Measurements from ENCODE around the gene PDE6B. TPM values are rescaled to one million over a fixed set of nuclear protein-coding genes. Genes with fewer than 3 reads are reported as not detected.

PDE6B gene
- polyA plus RNA-seq, 1 donor (not counting 4 experiments of a cell fraction or from before 2014, with no cell fraction given) = not detected

DNA sequence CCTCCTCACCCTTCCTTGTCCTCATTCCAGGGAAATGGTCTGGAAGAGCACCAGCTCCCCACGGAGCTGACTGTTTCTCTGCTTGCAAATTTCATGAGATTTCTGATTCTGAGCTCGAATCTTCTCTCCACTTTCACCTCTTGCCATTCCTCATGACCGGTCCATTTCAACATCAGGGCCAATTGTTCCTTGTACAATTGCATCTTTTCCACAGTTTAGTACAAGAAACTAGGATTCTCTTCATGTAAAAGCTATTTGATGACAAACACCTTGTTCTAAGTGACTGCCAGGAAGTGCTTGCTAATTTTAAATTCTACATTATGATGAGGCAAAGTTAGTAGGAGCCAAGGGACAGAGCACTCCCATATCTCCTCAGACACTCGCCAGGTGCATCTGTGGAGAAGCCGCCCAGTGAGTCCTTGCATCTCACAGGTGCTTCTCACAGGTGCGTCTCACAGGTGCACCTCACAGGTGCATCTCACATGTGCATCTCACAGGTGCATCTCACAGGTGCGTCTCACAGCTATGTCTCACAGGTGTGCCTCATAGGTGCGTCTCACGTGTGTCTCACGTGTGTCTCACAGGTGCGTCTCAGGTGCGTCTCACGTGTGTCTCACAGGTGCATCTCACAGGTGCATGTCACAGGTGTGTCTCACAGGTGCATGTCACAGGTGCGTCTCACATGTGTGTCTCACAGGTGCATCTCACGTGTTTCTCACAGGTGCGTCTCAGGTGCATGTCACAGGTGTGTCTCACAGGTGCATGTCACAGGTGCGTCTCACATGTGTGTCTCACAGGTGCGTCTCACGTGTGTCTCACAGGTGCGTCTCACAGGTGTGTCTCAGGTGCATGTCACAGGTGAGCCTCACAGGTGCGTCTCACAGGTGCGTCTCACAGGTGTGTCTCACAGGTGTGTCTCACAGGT is 3.0 kb upstream of the PDE6B start:
- no peak for TF ChIP-seq EZH2 (IDR thresholded peaks at IDR 0.05; ENCODE audit: low read length)
- TF ChIP-seq, protein P1, sequence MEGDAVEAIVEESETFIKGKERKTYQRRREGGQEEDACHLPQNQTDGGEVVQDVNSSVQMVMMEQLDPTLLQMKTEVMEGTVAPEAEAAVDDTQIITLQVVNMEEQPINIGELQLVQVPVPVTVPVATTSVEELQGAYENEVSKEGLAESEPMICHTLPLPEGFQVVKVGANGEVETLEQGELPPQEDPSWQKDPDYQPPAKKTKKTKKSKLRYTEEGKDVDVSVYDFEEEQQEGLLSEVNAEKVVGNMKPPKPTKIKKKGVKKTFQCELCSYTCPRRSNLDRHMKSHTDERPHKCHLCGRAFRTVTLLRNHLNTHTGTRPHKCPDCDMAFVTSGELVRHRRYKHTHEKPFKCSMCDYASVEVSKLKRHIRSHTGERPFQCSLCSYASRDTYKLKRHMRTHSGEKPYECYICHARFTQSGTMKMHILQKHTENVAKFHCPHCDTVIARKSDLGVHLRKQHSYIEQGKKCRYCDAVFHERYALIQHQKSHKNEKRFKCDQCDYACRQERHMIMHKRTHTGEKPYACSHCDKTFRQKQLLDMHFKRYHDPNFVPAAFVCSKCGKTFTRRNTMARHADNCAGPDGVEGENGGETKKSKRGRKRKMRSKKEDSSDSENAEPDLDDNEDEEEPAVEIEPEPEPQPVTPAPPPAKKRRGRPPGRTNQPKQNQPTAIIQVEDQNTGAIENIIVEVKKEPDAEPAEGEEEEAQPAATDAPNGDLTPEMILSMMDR (optimal IDR thresholded peaks at IDR 0.05 in 1 of 3, IDR thresholded peaks at IDR 0.05 in 1 of 3, conservative IDR thresholded peaks at IDR 0.05 in 1 of 3; ENCODE audit: extremely low read depth in 1 of 3, insufficient read depth in 2 of 3, low read length in 3 of 3) = no peak
- H3K27me3 ChIP-seq (ENCODE audit: control insufficient read depth, extremely low read depth, insufficient read depth, low read length) = peaks cover 3% of the 10 kb centered on the region
- DNase-seq (ENCODE audit: low read depth, low spot score) = no peak
- H3K4me2 ChIP-seq (ENCODE audit: control insufficient read depth, extremely low read depth, insufficient read depth, low read depth, low read length) = no peak overlapping the region
- H3K4me1 ChIP-seq (ENCODE audit: control insufficient read depth, extremely low read depth, insufficient read depth, low read length) = peaks cover 5% of the 10 kb centered on the region
- H2AFZ ChIP-seq (ENCODE audit: control insufficient read depth, low read length) = no peak overlapping the region
- no peaks in the 10 kb centered on the region for H4K20me1 ChIP-seq (ENCODE audit: control insufficient read depth, extremely low read depth, insufficient read depth, low read length)
- H3K4me3 ChIP-seq (ENCODE audit: control insufficient read depth in 2 of 3, extremely low read depth in 1 of 3, insufficient read depth in 2 of 3, low read depth in 1 of 3, low read length in 3 of 3) = no peak overlapping the region
- H3K9me3 ChIP-seq (ENCODE audit: control insufficient read depth, low read depth, low read length) = peaks cover 3% of the 10 kb centered on the region
- FAIRE-seq = peak; percentile 26
- H3K9ac ChIP-seq (ENCODE audit: control insufficient read depth, extremely low read depth, insufficient read depth, low read length) = no peak overlapping the region
- H3K9me1 ChIP-seq (ENCODE audit: control insufficient read depth, extremely low read depth, insufficient read depth, low read length) = no peaks in the 10 kb centered on the region
- dilution Hi-C loops (cut with MboI; ENCODE audit: extremely low pct_ligation_motif_present, low sequenced_read_pairs) = no loop called here
- no peak overlapping the region for H3K27ac ChIP-seq (ENCODE audit: control insufficient read depth, insufficient read depth, low read length)
- no peaks in the 10 kb centered on the region for H3K79me2 ChIP-seq (ENCODE audit: control insufficient read depth, insufficient read depth, low read length)
- no peaks in the 10 kb centered on the region for H3K36me3 ChIP-seq (ENCODE audit: control insufficient read depth in 2 of 2, extremely low read depth in 1 of 2, insufficient read depth in 2 of 2, low read length in 2 of 2)

DNA sequence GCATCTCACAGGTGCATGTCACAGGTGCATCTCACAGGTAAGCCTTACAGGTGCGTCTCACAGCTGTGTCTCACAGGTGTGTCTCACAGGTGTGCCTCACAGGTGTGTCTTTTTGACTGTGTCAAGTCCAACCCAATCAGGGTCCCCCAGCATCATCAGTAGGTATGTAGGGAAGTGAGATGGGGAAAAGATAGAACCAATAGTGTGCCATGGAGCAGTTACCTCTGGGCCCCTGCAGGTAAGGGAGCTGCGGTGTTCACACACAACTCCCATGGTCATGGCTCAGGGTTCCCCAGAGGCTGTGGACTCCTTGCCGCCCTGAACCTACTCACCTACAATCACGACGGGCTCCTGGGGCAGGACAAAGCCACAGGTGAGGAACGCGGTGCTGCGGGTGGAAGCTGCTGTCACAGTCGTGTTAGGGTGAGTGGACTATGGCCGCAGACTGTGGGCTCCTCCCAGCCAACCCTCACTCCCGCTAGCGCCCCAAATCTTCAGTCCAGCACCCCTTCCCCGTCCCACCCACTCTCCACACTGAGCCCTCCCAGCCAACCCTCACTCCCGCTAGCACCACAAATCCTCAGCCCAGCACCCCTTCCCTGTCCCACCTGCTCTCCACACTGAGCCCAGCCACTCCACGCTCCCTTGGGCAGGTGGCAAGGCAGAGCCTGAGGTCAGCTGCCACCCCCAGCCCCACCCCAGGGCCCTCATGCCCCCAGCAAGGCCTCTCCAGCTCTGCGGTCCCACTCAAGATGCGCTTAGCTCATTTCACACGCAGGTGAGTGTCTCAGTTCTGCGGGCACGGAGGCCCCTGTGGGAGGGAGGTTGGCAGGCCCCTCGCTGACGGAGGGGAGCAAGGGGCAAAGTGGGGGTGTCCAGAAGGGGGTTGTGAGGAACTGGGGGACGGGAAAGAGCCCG is 2.1 kb upstream of the PDE6B start:
- no peak overlapping the region for H3K4me3 ChIP-seq (ENCODE audit: control insufficient read depth in 2 of 3, extremely low read depth in 1 of 3, insufficient read depth in 2 of 3, low read depth in 1 of 3, low read length in 3 of 3)
- no peak for DNase-seq (ENCODE audit: low read depth, low spot score)
- H4K20me1 ChIP-seq (ENCODE audit: control insufficient read depth, extremely low read depth, insufficient read depth, low read length) = no peaks in the 10 kb centered on the region
- FAIRE-seq = no peak
- H3K27me3 ChIP-seq (ENCODE audit: control insufficient read depth, extremely low read depth, insufficient read depth, low read length) = no peaks in the 10 kb centered on the region
- H3K4me2 ChIP-seq (ENCODE audit: control insufficient read depth, extremely low read depth, insufficient read depth, low read depth, low read length) = no peak overlapping the region
- no peak overlapping the region for H2AFZ ChIP-seq (ENCODE audit: control insufficient read depth, low read length)
- peaks cover 3% of the 10 kb centered on the region for H3K9me3 ChIP-seq (ENCODE audit: control insufficient read depth, low read depth, low read length)
- no peaks in the 10 kb centered on the region for H3K9me1 ChIP-seq (ENCODE audit: control insufficient read depth, extremely low read depth, insufficient read depth, low read length)
- no peak overlapping the region for H3K9ac ChIP-seq (ENCODE audit: control insufficient read depth, extremely low read depth, insufficient read depth, low read length)
- dilution Hi-C loops (cut with MboI; ENCODE audit: extremely low pct_ligation_motif_present, low sequenced_read_pairs) = no loop called here
- H3K79me2 ChIP-seq (ENCODE audit: control insufficient read depth, insufficient read depth, low read length) = no peaks in the 10 kb centered on the region
- no peak overlapping the region for H3K27ac ChIP-seq (ENCODE audit: control insufficient read depth, insufficient read depth, low read length)
- H3K4me1 ChIP-seq (ENCODE audit: control insufficient read depth, extremely low read depth, insufficient read depth, low read length) = no peaks in the 10 kb centered on the region
- no peaks in the 10 kb centered on the region for H3K36me3 ChIP-seq (ENCODE audit: control insufficient read depth in 2 of 2, extremely low read depth in 1 of 2, insufficient read depth in 2 of 2, low read length in 2 of 2)
- TF ChIP-seq, protein P1 (optimal IDR thresholded peaks at IDR 0.05 in 1 of 3, IDR thresholded peaks at IDR 0.05 in 1 of 3, conservative IDR thresholded peaks at IDR 0.05 in 1 of 3; ENCODE audit: extremely low read depth in 1 of 3, insufficient read depth in 2 of 3, low read length in 3 of 3) = no peak
- TF ChIP-seq EZH2 (IDR thresholded peaks at IDR 0.05; ENCODE audit: low read length) = no peak

Data from keratinocyte (primary cell).